ENCODE data around the gene NUMB. TPM values are rescaled to one million over a fixed set of nuclear protein-coding genes. Genes with fewer than 3 reads are reported as not detected.
A peak's percentile ranks its signal among the peaks of the same experiment; 100 is the strongest.

Gene NUMB
- total RNA-seq, 1 donor from 2014 or later: 119 TPM

DNA sequence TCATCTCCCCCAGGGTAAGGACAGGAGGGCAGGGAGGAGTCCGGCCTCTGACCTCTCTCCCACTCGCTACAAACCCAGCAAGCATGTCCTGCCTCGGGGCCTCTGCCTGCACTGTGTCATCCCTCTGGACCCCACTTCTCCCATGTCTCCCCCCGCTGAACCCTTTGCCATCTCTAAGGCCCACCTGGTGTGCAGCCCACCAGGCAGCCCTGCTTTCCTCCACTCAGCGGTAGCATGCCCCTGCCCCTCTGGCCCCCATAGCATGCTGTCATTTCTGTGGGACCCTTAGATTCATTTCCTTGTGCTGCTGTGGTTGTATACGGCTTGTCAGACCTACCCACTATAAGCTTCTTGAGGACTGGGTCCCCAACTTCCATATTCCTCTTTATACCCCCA is 203.3 kb downstream of the NUMB start:
- intact Hi-C loops (cut with DNase I): no loop called here
- no peak for DNase-seq (ENCODE audit: low spot score)

DNA sequence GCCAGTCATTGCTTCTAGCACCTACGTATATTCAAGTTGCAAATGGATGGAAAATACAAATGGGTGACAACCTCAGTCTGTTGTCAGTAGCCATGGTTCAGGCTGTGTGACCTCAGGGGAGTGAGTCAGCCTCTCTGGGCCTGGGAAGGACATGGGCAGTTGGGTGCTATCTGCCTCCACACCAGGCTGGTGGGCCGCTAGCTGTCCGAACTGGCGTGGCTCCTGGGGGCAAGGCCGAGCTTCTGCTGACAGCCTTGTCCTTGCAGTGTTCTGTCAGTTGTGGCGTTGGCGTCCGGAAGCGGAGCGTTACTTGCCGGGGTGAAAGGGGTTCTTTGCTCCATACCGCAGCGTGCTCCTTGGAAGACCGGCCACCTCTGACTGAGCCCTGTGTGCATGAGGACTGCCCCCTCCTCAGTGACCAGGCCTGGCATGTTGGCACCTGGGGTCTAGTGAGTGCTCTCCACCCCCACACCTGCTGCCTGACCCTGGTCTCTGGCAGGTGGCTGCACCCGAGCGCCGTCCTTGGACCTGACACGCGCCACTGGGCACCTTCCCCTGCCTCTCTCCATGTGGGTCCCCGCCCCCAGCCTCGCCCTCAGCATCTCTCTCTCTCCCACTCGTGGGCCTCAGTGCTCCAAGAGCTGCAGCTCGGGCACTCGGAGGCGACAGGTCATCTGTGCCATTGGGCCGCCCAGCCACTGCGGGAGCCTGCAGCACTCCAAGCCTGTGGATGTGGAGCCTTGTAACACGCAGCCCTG is 203.9 kb downstream of the NUMB start:
- intact Hi-C loops (cut with DNase I): no loop called here
- DNase-seq (ENCODE audit: low spot score) (no peak), ATAC-seq (no peak)

More for the DNA sequence above, 203.3 kb downstream of the NUMB start:
- ATAC-seq: no peak

DNA sequence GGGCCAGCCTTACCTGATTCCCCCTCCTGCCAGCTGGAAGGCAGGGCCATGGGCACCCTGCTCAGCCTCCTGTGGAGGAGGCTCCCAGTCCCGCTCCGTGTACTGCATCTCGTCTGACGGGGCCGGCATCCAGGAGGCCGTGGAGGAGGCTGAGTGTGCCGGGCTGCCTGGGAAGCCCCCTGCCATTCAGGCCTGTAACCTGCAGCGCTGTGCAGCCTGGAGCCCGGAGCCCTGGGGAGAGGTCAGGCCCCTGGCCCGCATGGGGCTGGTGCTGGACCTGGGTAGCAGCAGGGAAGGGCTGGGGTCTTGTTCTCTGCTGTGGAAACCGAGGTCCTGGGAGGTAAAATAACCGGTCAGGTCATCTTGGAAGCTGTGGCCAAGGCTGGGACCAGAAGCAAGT is 204.6 kb downstream of the NUMB start:
- intact Hi-C loops (cut with DNase I): no loop called here
- no peak for ATAC-seq
- no peak for DNase-seq (ENCODE audit: low spot score)

DNA sequence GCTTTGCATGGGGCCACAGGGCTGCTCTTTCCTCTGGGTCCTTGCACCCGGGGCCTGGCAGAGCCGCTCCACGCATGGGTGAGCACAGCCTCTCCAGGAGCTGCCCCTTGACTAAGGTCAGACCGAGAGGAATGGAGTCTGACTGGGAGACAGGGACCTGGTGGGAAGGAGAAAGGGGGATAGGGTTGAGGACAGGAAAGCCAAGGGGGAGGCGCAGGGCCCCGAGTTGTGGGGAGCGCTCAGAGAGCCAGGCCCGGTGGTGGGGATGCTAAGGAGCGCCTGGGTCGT is 205.1 kb downstream of the NUMB start:
- no peak for ATAC-seq
- intact Hi-C loops (cut with DNase I): no loop called here
- DNase-seq (ENCODE audit: low spot score): no peak

DNA sequence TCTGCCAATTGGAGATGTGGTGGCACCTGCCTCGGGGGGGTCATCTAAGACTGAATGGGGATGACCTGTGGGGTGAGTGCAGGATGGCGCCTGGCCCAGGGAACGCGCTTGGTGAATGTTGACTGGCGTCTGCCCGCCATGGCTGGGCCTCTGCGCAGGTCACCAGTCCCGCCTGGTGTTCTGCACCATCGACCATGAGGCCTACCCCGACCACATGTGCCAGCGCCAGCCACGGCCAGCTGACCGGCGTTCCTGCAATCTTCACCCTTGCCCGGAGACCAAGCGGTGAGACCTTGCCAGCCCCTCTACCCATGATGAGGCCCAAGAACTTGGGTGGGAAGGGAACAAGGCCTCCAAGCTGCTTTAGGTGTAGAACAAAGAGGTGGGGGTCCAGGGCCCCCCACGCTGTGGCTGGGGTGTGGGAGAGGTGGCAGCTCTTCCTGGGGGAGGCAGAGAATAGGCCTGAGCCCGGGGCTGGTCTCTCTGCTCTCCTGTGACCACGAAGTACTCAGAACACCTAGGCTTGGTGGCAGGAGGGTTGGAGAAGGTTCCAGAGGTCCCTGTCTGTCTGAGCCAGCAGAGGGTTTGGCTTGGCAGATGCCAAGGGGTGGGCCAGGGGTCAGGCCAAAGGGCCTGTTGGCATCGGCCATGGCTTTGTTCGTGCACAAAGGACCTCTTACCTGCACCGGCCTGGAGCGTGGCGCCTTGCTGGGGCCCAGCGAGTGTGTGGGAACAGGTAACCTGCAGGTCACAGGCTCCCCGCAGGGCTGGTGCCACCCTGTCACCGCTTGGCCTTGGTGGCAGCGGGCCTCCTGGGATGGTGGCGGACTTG is 205.6 kb downstream of the NUMB start:
- intact Hi-C loops (cut with DNase I): no loop called here
- ATAC-seq: no peak
- no peak for DNase-seq (ENCODE audit: low spot score)

DNA sequence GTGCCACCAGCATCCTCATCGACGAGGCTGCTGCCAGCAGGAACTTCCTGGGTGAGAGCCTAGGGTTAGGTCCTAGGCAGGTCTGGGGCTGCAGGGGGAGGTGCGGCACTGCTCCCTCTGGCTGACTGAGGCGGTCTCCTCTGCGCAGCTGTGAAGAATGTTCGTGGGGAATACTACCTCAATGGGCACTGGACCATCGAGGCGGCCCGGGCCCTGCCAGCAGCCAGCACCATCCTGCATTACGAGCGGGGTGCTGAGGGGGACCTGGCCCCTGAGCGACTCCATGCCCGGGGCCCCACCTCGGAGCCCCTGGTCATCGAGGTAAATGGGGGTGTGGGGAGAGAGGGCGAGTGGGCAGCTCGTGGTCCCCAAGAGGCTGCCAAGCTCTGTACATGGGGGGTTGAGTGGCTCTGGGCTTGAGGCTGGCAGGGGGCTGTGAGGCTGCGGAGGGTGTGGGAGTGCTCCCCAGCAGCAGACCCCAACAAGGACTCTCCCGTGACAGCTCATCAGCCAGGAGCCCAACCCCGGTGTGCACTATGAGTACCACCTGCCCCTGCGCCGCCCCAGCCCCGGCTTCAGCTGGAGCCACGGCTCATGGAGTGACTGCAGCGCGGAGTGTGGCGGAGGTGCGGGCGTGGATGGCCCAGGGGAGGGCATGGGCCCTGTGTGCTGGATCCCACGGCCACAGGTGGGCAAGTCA is 206.7 kb downstream of the NUMB start:
- ATAC-seq (no peak), DNase-seq (ENCODE audit: low spot score) (no peak)
- intact Hi-C loops (cut with DNase I): no loop called here

DNA sequence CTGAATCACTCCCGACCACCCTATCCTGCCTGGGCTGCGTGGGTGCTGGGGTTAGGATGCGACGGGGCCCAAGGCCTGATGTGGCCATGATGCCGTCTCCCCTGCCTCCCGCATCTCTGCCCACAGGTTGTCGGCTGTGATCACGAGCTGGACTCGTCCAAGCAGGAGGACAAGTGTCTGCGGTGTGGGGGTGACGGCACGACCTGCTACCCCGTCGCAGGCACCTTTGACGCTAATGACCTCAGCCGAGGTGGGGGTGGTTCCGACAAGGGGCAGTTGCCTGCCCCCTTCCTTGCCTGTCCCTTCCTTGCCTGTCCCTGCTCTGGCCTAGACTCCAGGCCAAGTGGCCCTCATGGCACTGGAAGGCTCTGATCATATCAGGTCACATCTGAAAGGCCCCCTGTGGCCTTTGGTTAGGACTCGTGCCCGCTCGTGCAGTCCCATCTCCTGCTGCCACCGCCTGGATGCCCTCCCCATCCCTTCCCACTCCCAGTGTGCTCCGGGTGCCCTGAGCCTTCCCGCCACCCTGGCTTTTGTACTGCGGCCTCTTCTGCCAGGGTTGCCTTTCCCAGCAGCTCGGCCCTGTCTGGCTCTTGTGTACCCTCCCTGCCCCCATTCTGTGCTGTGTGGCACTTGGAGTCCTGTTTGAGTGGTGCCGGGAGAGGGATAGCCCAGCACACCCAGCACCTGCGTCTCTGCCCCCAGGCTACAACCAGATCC is 207.4 kb downstream of the NUMB start:
- no peak for DNase-seq (ENCODE audit: low spot score)
- intact Hi-C loops (cut with DNase I): no loop called here
- ATAC-seq: no peak

DNA sequence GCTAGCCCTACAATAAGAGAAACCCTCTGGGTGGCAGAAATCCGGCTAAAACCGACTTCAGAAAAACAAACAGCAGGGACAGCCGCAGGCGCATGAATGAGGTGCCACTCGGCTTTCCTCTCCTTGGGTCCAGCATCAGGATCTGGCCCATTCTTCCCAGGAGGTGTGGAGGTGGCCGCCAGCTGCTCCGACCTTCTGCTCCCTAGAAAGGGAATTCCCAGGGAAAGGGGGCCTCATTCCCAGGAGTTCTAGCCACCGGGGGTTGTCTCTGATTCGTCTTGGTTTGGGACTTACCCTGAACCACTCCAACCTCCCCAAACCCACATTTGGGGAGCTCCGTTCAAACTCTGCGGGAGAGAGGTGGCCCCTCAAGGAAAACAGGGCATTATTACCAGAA is 208.0 kb downstream of the NUMB start:
- no peak for ATAC-seq
- intact Hi-C loops (cut with DNase I): no loop called here
- no peak for DNase-seq (ENCODE audit: low spot score)

DNA sequence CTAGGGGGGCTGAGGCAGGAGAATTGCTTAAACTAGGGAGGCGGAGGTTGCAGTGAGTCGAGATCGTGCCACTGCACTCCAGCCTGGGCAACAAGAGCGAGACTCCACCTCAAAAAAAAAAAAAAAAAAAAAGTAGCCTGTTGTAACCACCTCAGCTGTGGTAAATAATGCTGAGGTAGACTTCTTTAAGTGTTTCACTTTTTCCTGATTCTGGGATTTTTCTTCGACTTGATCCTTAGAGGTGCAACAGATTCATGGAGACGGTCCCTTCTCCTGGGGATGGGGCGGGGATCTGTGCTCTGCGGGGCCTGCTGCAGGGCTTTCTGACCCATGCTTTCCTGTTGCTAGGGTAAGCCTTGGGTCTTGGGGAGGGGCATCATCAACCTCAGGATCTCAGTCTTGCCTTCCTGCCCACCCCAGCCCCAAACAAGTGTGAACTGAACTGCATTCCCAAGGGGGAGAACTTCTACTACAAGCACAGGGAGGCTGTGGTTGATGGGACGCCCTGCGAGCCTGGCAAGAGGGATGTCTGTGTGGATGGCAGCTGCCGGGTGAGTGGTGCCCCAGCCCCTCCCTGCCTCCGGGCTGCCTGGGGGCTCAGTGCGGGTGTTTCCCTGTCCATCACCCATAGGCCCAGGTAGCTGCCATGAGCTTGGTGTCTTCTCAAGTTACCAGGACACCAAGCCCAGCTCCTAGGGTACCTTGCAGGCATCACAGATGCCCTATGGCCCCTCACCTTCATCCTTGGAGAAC is 208.6 kb downstream of the NUMB start:
- intact Hi-C loops (cut with DNase I): no loop called here
- ATAC-seq (no peak), DNase-seq (ENCODE audit: low spot score) (no peak)

DNA sequence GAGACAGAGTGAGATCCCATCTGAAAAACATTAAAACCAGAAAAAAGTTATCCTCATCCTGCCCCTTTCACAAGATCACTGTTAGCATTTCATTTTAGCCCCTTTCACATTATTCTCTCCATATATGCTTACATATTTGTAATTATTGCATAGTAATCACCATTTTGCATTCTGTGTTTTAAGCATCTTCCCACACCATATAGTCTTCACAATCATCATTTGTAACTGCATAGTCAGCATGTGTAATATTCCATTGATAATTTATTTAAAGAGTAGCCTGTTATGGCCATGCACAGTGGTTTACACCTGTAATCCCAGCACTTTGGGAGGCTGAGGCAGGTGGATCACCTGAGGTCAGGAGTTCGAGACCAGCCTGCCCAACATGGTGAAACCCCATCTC is 209.2 kb downstream of the NUMB start:
- ATAC-seq (no peak), DNase-seq (ENCODE audit: low spot score) (no peak)
- intact Hi-C loops (cut with DNase I): no loop called here

DNA sequence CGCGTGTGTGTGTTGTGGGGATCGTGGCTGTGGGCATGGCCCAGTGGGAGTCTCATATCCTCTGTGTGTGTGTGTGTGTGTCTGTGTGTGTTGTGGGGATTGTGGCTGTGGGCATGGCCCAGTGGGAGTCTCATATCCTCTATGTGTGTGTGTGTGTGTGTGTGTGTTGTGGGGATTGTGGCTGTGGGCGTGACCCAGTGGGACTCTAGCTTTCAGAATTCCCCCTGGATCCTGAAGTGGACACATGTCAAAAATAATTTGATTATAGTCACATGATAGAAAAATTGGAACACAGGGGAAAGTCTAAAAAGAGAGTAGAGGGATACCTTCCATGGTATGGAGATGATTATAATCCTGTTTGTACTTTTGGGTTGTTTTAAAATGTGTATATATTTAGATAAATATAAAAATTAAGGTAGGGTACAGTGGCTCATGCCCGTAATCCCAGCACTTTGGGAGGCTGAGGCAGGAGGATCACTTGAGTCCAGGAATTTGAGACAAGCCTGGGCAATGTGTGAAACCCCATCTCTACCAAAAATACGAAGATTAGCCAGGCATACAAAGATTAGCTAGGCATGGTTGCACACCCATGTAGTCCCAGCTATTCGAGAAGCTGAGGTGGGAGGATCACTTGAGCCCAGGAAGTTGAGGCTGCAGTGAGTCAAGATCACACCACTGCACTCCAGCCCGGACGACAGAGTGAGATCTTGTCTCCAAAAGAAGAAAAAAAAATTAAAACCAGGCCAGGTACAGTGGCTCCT is 210.1 kb downstream of the NUMB start:
- DNase-seq (ENCODE audit: low spot score) (no peak), ATAC-seq (no peak)
- intact Hi-C loops (cut with DNase I): no loop called here

DNA sequence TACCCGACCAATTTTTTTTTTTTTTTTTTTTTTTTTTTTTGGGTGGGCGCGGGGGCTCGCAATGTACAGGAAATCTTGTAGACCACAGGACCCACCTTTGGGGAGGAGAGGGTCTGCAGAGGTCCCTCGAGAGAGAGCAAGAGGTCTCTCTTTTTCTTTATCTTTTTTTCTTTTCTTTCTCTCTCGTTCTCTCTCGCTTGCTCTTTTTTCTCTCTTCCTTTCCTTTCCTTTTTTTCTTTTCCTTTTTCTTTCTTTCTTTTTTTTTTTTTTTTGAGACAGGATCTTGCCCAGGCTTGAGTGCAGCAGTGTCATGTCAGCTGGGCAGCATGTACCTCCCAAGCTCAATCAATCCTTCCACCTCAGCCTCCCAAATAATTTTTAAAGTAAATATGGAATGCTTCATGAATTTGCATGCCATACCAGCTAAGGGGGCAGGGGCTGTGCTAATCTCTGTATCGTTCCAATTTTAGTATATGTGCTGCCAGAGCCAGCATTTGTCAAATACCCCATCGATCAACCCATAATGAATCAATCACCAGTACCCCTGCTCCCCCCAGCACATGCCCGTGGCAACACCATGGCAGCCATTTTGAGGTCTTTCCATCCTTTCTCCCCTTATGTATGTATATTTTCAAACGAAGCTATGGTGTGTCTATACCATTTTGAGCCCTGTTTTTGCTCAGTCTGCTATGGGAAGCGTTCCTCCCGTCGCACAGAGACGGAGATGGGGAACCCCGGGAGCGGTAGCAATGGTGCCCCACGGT is 211.8 kb downstream of the NUMB start:
- intact Hi-C loops (cut with DNase I): no loop called here
- DNase-seq (ENCODE audit: low spot score): no peak
- ATAC-seq: no peak

DNA sequence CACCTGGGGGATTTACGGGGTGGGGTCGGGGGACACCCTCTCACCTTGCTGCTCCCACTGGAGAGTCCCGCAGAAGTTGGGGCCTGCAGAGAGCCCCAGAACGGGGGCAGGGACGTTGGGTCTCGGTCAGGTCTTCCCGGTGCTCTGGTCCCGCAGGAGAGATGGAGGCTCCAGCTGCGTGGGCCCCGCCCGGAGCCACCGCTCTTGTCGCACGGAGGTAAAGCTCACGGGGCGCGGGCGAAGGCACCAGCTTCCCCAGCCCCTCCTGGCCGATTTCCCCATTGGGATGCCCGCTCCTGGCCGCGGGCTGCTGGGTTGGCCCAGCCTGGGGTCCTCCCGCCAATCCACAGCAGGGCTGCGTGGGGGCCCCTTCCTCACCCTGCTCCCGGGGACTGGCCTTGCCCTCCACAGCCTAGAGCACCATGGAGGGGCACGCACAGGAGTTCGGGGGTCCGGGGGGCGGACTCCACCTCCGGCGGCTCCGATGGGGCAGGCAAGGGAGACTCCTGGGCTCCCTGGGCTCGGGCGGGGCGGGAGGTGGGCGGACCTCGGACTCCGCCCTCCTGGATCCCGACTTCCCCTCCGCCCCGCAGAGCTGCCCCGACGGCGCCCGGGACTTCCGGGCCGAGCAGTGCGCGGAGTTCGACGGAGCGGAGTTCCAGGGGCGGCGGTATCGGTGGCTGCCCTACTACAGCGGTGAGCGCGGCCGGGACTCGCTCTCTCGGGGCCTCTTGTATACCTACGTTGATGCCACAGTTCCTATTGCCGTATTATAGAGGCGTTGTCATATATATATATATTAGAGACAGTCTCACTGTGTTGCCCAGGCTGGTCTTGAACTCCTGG is 212.6 kb downstream of the NUMB start:
- peak; percentile 76 for DNase-seq (ENCODE audit: low spot score)
- intact Hi-C loops (cut with DNase I): no loop called here
- peak; percentile 77 for ATAC-seq

DNA sequence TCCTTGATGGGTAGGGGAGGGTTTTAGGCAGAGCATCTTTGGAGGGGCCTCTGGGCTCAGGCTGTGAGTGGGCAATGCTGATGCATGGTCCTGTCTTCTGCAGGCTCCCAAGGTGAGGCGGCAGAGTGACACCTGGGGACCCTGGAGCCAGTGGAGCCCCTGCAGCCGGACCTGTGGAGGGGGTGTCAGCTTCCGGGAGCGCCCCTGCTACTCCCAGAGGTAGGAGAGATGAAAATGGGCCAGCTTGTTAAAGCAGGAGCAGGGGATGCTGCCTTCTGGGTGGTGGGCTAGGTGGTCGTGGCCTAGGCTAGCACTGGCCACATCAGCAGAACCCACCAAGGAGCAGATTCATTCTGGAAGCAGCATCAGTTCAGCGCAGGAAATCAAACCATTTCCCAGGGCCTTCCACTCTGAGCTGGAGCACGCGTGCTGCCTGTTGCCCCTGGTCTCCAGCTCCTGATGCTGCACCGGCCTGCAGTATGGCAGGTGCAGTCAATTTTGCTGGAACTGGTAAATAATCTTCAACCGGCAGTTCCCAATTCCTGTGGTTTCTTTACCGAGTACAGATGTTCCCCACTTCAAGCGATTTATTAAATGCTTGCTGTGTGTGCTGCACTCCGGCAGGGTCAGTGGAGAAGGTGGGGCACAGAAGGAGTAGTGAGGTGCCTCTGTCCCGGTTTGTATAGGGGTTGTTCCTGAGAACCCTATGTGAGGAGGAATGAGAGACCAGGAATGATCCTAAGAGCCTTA is 213.6 kb downstream of the NUMB start:
- no peak for ATAC-seq
- intact Hi-C loops (cut with DNase I): no loop called here

DNA sequence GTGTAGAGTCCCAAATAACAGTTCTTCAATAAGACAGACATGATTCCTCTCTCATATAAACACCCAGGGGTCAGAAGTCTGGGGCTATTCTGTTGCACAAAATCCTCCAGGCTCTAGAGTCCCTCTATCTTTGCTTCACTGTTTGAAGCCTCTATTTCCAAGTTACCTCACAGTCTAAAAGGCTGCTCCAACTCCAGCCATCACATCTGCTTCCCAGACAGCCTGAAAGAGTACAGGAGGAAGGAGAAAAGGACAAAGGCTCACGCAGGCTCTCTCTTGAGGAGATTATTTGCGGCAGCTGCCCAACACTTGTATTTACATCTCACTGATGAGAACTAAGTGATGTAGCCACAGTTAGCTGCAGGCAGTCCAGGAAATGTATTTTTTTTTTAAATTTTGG is 214.6 kb downstream of the NUMB start:
- intact Hi-C loops (cut with DNase I): no loop called here
- ATAC-seq (no peak), DNase-seq (ENCODE audit: low spot score) (no peak)

More for the DNA sequence above, 213.6 kb downstream of the NUMB start:
- DNase-seq (ENCODE audit: low spot score): no peak

DNA sequence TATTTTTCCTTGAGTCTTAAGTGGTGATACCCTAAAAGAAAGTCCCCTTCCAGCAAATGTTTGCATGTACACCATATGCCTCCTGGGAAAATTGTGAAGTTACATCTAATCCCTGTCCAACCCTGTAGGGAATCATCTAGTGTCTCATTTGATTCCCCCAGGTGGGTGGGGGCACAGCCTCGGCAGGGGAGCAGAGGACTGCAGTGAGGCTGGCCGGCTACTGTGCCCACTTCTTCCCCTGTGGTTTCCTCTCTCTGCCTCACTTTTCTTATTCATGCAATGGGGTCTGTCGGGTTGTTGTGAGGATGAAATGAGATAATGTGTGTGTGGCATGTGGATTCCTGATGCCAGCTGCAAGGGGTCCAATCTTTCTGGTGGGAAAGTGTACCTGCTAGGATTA is 215.0 kb downstream of the NUMB start:
- DNase-seq (ENCODE audit: low spot score) (no peak), ATAC-seq (no peak)
- intact Hi-C loops (cut with DNase I): no loop called here
